Activated CD4-positive, alpha-beta T cell treated with anti-CD3 and anti-CD28 coated beads, Interleukin-2, amount 50 U/mL, for 48 hours (primary cell): ENCODE measurements around the gene USP10.

ENCODE experiments used
- DNase-seq, 2 experiments: peaks; one replicate each; pipeline ENCODE4 v3.0.0-alpha.2; 2020

Gene USP10, protein sequence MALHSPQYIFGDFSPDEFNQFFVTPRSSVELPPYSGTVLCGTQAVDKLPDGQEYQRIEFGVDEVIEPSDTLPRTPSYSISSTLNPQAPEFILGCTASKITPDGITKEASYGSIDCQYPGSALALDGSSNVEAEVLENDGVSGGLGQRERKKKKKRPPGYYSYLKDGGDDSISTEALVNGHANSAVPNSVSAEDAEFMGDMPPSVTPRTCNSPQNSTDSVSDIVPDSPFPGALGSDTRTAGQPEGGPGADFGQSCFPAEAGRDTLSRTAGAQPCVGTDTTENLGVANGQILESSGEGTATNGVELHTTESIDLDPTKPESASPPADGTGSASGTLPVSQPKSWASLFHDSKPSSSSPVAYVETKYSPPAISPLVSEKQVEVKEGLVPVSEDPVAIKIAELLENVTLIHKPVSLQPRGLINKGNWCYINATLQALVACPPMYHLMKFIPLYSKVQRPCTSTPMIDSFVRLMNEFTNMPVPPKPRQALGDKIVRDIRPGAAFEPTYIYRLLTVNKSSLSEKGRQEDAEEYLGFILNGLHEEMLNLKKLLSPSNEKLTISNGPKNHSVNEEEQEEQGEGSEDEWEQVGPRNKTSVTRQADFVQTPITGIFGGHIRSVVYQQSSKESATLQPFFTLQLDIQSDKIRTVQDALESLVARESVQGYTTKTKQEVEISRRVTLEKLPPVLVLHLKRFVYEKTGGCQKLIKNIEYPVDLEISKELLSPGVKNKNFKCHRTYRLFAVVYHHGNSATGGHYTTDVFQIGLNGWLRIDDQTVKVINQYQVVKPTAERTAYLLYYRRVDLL

DNA sequence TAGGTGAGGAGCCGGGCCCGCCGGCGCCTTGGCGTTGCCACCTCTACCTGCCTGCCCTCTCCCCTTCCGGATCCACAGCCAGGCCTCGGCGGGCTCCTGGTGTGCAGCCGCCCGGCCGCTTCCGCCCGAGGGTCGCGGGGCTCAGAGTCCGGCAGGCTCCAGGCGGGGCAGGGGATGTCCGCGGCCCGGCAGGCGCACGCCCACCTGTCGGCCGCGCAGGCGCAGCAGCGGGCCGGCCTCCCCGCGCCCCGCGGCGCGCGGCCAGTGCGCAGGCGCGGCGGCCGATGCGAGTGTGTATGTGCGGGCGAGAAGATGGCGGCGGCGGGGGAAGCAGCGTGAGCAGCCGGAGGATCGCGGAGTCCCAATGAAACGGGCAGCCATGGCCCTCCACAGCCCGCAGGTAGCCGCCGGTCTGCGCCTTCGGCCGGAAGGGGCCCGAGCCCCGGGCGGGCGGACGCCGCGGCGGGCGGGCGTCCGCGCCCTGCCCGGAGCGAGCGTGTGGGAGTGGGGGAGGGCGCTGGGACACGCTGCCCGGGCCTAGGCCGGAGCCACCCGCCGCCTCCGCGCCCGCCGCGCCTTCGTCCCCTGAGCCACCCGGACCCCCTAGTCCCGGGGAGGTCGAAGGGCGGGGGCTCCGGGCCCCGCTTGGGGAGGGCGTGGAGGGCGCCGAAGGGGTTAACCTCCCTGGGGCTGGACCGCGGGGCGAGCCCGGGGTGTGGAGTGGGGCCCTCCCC, at the start of gene USP10:
Gene USP10 (plus strand): TSS at position 289 of the 734 bp plus-strand sequence. CDS start 91 bp downstream, at position 380.
- DNase-seq: peak; percentile 79 to 82

DNA sequence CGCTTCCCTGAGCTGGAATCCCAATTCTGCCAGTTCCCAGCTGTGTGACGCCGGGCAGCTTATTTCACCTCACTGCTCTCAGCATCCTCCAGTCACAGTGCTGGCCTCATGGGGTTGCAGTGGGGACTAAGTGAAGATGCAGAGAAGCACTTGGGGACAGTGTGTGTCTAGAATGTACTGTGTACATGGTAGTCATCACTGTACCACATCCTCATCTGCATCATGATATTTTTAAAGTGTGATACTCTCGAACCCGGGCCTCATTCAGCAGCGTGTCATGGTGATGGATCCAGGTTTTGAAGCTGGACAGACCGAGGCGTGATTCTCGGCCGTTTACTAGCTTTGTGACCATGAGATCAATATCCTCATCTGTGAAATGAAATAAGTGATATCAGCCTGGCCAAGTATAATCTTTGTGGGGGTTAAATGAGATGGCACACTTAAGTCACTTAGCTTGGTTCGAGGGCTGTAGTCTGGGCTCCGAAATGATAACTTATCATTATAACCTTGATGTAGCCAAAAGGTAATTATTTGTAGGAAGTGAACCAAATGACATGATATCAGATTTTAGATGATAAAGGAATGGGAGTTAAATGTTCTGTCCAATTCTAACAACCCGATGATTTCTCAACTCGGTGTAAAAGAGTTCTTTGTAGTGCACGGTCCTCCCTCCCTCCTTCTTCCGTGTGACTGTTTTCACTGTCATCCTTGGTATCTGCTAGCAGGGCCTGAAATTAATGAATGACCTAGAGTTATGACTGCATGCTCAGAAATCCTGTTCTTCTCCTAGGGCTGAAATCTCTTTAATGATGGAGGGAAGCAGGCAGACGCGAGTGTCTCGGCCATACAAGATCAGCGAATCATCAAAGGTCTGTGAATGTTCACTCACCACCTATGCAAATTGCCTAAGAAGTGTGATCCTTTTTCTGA, 49.5 kb upstream of the USP10 start:
- DNase-seq: no peak

DNA sequence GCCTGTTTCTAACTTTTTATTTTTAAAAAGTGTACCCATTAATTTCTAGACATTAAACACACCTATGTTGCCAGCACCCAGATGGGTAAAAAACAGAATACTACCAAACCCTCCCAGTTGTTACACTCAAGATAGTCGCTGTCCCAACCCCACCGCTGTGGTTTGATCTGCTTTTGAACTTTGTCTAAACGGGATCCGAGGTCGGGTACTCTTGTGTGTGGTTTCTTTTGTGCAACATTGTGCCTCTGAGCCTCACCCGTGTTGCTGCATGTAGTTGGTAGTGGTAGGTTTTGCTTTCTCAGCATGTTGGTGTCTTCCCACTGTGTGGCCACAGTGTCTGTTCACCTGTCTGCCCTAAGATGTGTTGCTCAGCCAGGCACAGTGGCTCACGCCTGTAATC, 47.2 kb upstream of the USP10 start:
- no peak for DNase-seq

GRCh38 chr16:84654238-84654637, 45.6 kb upstream of the USP10 start:
- DNase-seq: no peak

GRCh38 chr16:84654998-84655397, 44.8 kb upstream of the USP10 start:
- no peak for DNase-seq

DNA sequence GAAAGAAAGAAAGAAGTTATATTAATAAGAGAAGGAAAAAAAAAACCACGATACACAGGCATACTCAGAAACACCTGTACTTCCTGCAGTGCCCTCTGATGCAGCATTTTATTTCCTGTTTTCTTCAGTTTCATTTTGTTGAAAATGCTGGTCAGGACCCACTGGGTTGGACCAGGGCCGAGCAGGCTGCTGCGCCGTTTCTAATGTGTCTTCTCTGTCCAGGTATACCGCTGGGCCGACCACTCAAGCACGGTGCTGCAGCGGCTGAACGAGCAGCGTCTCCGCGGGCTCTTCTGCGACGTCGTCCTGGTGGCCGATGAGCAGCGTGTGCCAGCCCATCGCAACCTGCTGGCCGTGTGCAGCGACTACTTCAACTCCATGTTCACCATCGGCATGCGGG, 43.2 kb upstream of the USP10 start:
- no peak for DNase-seq

DNA sequence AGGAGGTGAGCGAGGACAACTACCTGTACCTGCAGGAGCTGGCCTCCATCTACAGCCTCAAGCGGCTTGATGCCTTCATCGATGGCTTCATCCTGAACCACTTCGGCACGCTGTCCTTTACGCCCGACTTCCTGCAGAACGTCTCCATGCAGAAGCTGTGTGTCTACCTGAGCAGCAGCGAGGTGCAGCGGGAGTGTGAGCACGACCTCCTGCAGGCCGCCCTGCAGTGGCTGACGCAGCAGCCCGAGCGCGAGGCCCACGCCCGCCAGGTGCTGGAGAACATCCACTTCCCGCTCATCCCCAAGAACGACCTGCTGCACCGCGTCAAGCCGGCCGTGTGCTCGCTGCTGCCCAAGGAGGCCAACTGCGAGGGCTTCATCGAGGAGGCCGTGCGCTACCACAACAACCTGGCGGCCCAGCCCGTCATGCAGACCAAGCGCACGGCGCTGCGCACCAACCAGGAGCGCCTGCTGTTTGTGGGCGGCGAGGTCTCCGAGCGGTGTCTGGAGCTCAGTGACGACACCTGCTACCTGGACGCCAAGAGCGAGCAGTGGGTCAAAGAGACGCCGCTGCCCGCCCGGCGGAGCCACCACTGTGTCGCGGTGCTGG, 42.5 kb upstream of the USP10 start:
- DNase-seq: no peak

DNA sequence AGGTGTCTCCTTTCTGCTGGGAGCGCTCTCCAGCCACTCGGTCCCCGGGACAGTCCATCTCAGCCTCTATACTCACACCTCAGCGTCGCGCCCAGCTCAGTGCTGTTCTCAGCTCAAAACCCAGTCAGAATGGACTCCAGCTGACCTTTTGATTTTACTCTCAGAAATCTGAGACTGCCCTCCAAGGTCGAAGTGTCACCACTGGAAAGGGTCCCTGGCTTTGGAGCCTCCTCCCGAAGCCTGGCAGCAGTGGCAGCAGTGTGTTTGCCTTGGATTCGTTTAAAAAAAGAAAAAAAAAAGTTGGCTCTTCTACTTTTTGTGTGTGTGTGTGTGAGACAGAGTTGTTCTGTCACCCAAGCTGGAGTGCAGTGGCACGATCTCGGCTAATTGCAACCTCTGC, 41.1 kb upstream of the USP10 start:
- no peak for DNase-seq

GRCh38 chr16:84659656-84660300, 40.0 kb upstream of the USP10 start:
- no peak for DNase-seq

- DNase-seq: no peak
Observed at GRCh38 chr16:84660973-84661372, 38.8 kb upstream of the USP10 start.

- no peak for DNase-seq
Observed at GRCh38 chr16:84661418-84662060, 38.3 kb upstream of the USP10 start.

GRCh38 chr16:84662471-84662870, 37.3 kb upstream of the USP10 start:
- no peak for DNase-seq

GRCh38 chr16:84663433-84664101, 36.2 kb upstream of the USP10 start:
- DNase-seq: no peak

GRCh38 chr16:84665359-84665758, 34.4 kb upstream of the USP10 start:
- DNase-seq: no peak

GRCh38 chr16:84665843-84666242, 34.0 kb upstream of the USP10 start:
- DNase-seq: no peak

DNA sequence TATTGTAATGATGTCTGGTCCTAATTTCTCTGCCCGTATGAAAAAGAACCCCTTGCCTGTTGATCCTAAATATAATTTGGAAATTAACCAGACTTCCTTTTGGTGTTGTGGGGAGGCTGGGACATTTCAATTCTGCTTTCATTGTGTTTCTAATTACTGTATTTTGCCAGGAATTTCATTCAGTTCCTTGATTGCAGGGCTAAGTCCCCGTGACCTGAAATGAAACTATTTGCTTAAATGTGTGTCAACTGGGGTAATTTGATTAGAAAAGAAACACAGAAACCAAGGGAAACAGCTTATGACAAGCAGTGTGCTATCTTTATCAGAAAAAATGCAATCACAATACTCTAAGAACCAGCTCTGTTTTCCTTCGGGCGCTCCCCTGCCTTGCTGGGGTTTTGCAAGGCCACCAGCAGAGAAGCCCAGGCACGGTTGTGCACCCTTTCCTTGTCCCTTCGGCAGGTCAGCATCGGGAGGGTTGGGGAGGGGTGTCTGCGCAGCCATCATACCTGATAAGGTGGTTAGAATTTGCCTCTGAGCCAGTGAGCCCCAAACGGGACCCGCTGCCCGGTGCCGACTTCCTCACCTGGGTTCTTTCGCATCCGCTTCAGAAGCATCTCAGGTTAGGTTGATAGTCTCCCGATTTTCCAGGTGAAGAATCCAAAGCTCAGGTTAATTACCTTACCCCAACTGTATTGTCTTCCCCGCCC, 32.0 kb upstream of the USP10 start:
- DNase-seq: no peak

DNA sequence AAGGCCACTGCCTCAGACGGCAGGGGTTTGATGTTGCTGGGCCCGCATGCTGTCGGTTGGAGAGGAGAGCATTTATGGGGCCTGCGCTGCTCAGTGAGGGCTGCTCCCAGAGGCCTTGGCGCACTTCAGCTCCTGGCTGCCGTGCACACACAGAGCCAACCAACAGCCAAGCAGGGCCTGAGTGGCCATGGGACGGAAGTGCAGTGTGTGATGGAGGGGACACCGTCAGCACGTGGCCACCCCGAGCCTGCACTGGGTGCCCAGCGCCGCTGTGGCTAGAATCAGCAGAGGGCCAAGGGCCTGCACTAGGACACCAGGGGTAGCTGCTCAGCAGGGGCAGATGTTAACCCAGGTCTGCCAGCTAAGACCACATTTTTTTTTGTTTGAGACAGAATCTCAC, 29.7 kb upstream of the USP10 start:
- no peak for DNase-seq

DNA sequence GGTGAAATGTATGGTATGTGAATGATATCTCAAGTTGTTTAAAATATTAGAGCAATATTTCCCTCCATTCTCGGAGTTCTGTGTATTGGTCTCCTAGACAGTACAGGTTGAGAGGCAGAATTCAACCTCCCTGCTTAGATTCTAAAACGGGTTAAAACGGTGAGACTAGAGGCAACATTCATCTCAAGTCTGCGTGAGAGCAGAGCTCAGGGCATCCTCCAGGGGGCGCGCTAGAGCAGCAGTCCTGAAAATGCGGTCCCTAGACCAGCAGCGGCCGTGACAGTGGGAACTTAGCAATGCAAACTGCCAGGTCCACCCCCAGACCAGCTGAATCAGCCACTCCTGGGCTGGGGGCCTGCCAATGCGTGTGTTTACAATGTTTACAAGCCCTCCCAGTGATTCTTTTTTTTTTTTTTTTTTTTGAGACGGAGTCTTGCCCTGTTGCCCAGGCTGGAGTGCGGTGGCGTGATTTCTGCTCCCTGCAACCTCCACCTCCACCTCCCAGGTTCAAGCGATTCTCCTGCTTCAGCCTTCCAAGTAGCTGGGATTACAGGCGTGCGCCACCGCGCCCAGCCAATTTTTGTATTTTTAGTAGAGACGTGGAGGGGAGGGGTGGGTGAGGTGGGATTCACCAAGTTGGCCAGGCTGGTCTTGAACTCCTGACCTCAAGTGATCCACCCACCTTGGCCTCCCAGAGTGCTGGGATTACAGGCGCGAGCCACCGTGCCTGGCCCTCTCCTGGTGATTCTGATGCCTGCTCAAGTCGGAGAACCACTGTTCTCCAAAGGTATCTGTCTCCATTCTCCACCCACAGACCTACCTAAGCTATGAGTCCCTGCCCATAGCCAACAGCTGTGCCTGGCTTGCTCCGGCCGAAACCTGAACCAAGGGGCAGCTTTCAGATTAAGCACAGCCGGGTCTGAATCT, 27.3 kb upstream of the USP10 start:
- peak; percentile 88 to 91 for DNase-seq

DNA sequence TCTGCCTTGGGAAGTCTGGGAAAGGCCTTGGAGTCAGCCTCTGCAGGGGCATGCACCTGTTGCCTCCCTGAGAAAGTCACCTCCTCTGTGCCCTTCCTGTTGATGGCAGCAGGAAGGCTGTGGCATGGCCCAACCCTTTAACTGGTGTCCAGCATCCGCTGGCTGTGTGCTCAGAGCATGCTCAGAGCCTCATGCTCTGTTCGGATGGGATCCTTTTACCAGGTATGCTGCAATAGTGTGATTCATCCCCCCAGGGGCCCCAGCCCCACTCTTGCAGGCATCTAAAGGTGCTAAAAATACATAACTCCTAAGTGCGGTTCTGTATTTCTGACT, 26.6 kb upstream of the USP10 start:
- DNase-seq: no peak
